Activated CD4-positive, alpha-beta memory T cell treated with anti-CD3 and anti-CD28 coated beads for 36 hours (primary cell): ENCODE measurements around the gene BID. TPM values are rescaled to one million over a fixed set of nuclear protein-coding genes. Genes with fewer than 3 reads are reported as not detected.

Experiments
- CTCF ChIA-PET: fragments of 350-600 bp; sonication (Branson Sonifier 250); formaldehyde crosslinking; loops from one replicate; lab custom pipeline; 2021; ENCODE audit warnings: antibody characterized with exemption, inconsistent platforms; lab: Charles Lee
- POLR2A ChIA-PET: fragments of 350-600 bp; sonication (Branson Sonifier 250); formaldehyde crosslinking; loops from one replicate; lab custom pipeline; 2021; ENCODE audit warnings: antibody characterized with exemption; lab: Charles Lee
- DNase-seq: peaks from one replicate; pipeline ENCODE4 v3.0.0-alpha.2; 2020
- H3K27ac Mint-ChIP-seq: one replicate; pipeline ENCODE4 v1.8.0; 2021; ENCODE audit warnings: mixed read lengths
- H3K27me3 Mint-ChIP-seq: one replicate; pipeline ENCODE4 v1.8.0; 2021; ENCODE audit warnings: mixed read lengths
- H3K36me3 Mint-ChIP-seq: one replicate; pipeline ENCODE4 v1.8.0; 2021; ENCODE audit warnings: mixed read lengths
- H3K4me1 Mint-ChIP-seq: one replicate; pipeline ENCODE4 v1.8.0; 2021; ENCODE audit warnings: low read depth, mixed read lengths
- H3K4me3 Mint-ChIP-seq: one replicate; pipeline ENCODE4 v1.8.0; 2021; ENCODE audit warnings: mild to moderate bottlenecking, mixed read lengths
- H3K9me3 Mint-ChIP-seq: one replicate; pipeline ENCODE4 v1.8.0; 2021; ENCODE audit warnings: mixed read lengths
- intact Hi-C: fragments of 100-400 bp; cut with micrococcal nuclease; formaldehyde crosslinking; loops from one replicate; pipeline ENCODE4 v1.15.1; 2023
- total RNA-seq, 2 experiments: library from RNA; stranded (reverse); gene quantifications; one replicate each; pipeline ENCODE4 v1.2.3, GENCODE V29; 2021

Gene BID
- total RNA-seq, 2 experiments from 2014 or later = 22.3 to 24.7 TPM

DNA sequence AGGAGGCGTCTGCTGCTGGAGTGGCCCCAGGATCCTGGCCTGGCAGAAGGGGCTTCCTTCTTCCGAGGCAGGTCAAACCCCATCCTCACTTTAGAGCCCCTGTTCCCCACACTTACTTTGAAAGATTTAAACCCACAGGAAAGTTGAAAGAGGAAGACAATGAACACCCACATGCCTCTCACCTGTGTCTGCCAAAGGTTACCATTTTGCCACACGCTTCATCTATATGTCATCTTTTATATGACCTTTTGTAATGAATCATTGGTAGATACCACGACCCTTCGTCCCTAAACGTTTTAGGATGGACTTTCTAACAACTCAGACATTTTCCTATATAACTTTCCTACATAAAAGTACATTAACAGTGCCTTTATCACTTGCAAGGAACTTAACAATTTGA is 39.8 kb upstream of the BID start:
- no peak for DNase-seq
- Mint-ChIP-seq H3K27ac (no peak overlapping the region), H3K36me3 (peaks cover 8% of the 10 kb centered on the region), H3K27me3 (no peaks in the 10 kb centered on the region), H3K9me3 (no peaks in the 10 kb centered on the region), H3K4me1 (no peaks in the 10 kb centered on the region), H3K4me3 (no peak overlapping the region)
- ChIA-PET POLR2A (interaction anchor here (0.6 kb wide), 1 partner anchor 59 kb away, joined by 3 read pairs; no protein-coding TSS in a partner anchor), CTCF (no interaction called here)
- intact Hi-C loops = no loop called here

DNA sequence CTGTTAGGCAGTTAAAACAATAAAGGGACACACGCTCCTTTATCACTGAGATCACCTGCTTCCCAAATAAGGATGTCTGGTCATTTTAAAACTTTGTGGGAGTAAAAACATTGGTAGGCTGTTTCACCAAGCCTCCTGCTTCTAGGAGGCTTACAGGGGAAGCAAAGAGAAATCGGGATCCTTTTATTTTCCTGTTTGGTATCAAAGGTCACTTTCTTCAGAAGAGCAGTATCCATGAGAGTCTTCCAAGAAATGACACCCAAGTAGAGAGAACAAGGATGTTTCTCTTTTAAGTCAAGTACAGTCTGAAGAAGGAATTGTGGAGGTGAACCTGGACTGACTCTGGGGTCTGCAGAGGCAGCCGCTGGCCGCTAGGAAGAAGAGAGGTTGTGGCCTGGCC is 36.9 kb upstream of the BID start:
- POLR2A ChIA-PET = no interaction called here
- no peaks in the 10 kb centered on the region for H3K27me3 Mint-ChIP-seq
- no peak overlapping the region for H3K4me3 Mint-ChIP-seq

DNA sequence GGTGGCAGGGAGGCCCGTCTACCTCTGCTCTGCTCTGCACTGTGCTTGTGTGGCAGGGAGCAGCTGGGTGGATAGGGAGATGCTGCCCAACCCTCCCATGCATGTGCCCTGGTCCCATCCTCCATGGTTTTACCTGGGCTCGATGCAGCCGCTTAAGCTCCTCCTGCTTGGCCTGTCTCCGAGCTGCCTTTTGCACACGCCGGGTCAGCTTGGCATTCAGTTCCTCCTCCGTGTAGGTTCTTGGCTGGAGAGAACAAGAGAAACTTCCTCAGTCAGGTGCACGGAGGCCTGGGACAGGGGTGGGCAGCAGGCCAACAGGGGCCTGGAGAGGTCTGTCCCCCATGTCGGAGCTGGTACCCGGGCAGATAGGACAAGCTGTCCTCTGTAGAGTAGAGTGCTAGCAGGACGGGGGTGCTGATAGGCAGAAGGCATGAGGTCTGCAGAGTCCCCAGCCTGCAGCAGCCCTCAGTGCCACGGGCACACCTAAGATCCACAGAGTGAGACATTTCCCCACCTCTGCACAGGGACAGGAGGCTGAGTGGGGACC is 36.4 kb upstream of the BID start:
- Mint-ChIP-seq H3K4me3 (no peak overlapping the region), H3K36me3 (peaks cover 20% of the 10 kb centered on the region), H3K27ac (no peak overlapping the region), H3K9me3 (no peaks in the 10 kb centered on the region), H3K27me3 (no peaks in the 10 kb centered on the region), H3K4me1 (no peaks in the 10 kb centered on the region)
- no peak for DNase-seq
- intact Hi-C loops = no loop called here
- ChIA-PET POLR2A (no interaction called here), CTCF (interaction anchor here (1.1 to 2.1 kb wide), 2 partner anchors 20 to 26 kb away, joined by 3 to 8 read pairs; no protein-coding TSS in a partner anchor)

More for the DNA sequence above, 36.9 kb upstream of the BID start:
- no peaks in the 10 kb centered on the region for H3K9me3 Mint-ChIP-seq
- peaks cover 18% of the 10 kb centered on the region for H3K36me3 Mint-ChIP-seq
- no peaks in the 10 kb centered on the region for H3K4me1 Mint-ChIP-seq
- CTCF ChIA-PET = interaction anchor here (2.1 kb wide), 1 partner anchor 19 kb away, joined by 8 read pairs; no protein-coding TSS in a partner anchor
- no peak for DNase-seq
- intact Hi-C loops = no loop called here
- no peak overlapping the region for H3K27ac Mint-ChIP-seq

DNA sequence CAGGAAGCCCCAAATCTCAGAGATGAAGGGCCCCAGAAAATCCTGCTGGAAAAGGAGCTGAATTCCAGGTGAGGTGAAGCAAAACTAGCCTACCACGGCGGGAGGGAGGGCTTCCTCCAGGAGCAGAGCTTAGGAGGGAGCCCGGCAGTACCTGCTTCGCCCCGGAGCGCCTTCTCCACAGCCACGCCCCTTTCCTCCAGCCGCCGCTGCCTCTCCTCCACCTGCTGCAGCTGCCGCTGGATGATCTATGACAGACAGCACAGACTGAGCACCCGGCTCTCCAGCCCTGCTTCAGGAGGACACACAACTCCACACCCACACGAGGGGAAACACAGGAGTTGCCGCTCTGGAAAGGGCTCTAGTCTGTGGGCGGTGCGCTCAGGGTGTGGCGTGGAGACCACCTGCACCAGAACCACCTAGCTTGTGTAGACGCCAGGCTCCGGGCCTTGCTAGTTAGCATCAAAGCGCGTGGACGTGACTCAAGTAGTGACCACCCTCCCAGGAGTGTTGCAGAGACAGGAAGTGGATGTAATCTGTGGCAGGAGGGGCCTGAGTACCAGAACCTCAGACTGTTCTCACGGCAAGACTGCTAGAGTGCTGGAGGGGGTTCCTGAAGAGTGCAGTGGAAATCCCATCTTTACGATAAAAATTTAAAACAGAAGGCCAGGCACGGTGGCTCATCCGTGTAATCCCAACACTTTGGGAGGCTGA is 34.6 kb upstream of the BID start:
- ChIA-PET POLR2A (interaction anchor here (0.7 kb wide), 1 partner anchor 21 kb away, joined by 3 read pairs; no protein-coding TSS in a partner anchor), CTCF (interaction anchor here (2.1 kb wide), 1 partner anchor 21 kb away, joined by 8 read pairs; no protein-coding TSS in a partner anchor)
- no peak for DNase-seq
- H3K36me3 Mint-ChIP-seq = peaks cover 19% of the 10 kb centered on the region
- H3K27ac Mint-ChIP-seq = no peak overlapping the region
- no peaks in the 10 kb centered on the region for H3K4me1 Mint-ChIP-seq
- intact Hi-C loops = no loop called here
- H3K9me3 Mint-ChIP-seq = no peaks in the 10 kb centered on the region
- no peak overlapping the region for H3K4me3 Mint-ChIP-seq
- no peaks in the 10 kb centered on the region for H3K27me3 Mint-ChIP-seq

DNA sequence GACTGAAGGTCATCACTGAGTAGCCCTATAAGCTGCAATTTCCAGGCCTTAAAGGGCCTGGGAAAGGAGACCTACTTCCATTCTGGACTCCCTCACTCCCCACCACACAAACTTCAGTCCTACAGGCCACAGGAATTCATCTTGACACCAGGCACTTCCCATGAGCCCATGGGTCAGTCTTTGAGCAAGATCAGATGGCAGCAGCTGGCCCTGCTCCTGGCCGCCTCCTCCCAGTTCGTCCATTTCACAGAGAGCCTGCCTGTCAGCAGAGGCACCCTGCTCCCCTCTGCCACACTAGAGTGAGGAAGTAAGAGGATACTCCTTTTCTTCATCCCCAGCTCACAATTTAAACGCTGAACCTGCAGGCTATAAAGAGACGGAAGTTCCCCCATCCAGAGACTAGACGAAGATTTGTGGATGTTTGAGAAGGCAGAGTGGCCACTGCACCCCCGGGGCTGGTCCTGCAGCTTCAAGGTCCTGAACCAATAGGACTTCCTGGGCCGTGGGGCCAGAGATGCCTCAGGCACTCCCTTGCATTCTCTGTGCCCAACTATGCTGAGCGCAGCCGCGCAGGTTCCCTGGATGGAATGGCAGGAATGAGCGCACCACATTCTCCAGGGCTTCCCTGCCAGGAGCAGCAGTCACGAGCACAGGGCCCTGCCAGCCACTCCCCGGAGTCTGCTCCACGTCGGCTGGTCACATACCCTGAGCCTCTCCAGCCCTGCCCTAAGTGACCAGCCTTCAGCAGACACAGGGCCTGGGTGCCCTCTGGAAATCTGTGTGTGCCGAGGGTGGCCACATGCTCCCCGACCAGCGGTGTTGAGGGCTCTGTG is 33.5 kb upstream of the BID start:
- peaks cover 17% of the 10 kb centered on the region for H3K36me3 Mint-ChIP-seq
- POLR2A ChIA-PET = no interaction called here

DNA sequence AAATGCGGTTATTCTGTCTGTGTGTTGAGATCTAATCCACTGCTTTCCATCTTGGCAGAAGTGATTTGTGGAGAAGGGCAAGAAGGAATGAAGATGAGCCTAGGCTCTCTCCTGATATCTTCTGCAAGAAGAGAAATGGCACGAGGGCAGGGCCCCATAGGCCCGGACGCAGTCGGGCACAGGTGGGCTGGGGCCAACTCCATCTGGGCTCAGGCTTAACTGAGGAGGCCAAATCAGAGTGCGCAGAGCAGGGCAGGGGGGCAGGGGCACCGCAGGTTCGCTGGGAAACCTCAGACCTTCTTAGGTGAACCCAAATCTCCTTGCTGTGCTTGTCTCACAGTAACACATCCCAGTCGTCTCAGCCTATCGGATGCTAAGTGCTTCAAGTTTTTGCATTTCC is 32.8 kb upstream of the BID start:
- intact Hi-C loops = no loop called here
- ChIA-PET POLR2A (no interaction called here), CTCF (interaction anchor here (0.5 kb wide), 1 partner anchor 299 kb away, joined by 3 read pairs; no protein-coding TSS in a partner anchor)
- Mint-ChIP-seq H3K4me3 (no peak overlapping the region), H3K9me3 (no peaks in the 10 kb centered on the region), H3K36me3 (peaks cover 17% of the 10 kb centered on the region), H3K4me1 (no peaks in the 10 kb centered on the region), H3K27ac (no peak overlapping the region), H3K27me3 (no peaks in the 10 kb centered on the region)
- no peak for DNase-seq

More for the DNA sequence above, 33.5 kb upstream of the BID start:
- intact Hi-C loops = no loop called here
- Mint-ChIP-seq H3K4me1 (no peaks in the 10 kb centered on the region), H3K27me3 (no peaks in the 10 kb centered on the region), H3K27ac (no peak overlapping the region), H3K4me3 (no peak overlapping the region), H3K9me3 (no peaks in the 10 kb centered on the region)
- DNase-seq = no peak
- CTCF ChIA-PET = no interaction called here

DNA sequence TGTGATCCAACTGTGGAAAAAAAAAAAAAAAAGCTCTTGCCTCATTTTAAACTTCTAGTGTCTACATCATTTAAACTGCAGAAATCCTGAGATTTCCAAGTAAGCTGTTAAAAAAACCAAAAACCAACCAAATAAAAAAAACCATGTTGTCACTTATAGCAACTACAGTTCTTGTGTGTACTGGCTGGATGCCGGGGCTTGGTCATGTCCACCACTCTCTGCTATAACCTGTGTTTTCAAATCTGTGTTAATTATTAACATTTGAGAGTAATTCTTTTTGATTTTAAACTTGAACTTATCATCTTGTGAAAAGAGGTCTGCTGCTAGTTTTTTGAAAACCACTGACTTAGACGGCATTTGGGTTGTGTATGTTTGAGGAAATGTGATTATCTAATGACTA is 32.2 kb upstream of the BID start:
- ChIA-PET POLR2A (interaction anchor here (0.6 kb wide), 1 partner anchor 38 kb away, joined by 4 read pairs; no protein-coding TSS in a partner anchor), CTCF (interaction anchor here (1.4 kb wide), 1 partner anchor 20 kb away, joined by 4 read pairs; no protein-coding TSS in a partner anchor)
- Mint-ChIP-seq H3K4me1 (no peaks in the 10 kb centered on the region), H3K4me3 (no peak overlapping the region), H3K27ac (no peak overlapping the region), H3K9me3 (no peaks in the 10 kb centered on the region), H3K27me3 (no peaks in the 10 kb centered on the region), H3K36me3 (peaks cover 17% of the 10 kb centered on the region)
- no peak for DNase-seq
- intact Hi-C loops = no loop called here

DNA sequence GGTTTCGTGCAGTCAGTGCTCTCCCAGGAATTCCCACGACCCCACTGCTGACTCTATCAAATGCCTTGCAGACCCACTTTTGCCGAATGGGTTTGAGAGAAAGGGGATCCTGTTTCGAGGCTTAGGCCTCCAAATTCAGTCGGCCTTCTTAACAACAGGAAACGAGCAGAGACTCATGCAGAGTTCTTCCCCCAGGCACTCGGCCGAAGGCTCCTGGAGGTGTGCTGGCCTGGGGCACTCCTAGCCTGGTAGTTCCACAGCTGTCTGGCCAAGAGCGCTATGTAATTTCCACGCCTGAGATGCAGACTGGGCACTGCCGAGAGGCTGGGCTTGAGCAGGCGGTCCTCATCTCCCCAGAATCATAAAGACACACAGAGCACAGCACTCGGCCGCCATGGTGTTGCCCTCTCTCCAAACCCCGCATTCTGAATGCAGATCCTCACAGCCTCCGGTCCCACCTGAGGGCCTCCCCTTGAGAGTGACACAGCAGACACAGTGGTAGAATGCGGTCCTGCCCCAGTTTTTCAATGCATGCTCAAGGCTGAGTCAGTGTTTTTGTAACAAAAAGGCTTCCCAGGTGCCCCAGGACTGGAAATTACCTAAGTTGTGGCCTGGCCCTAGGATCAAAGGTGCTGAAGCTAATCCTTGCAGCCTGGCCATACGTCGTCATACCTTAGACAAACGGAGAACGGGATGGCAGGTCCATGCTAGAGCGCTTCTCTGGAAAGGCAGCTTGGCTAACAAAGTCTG is 30.2 kb upstream of the BID start:
- Mint-ChIP-seq H3K36me3 (peaks cover 13% of the 10 kb centered on the region), H3K27ac (no peak overlapping the region), H3K9me3 (no peaks in the 10 kb centered on the region), H3K27me3 (no peaks in the 10 kb centered on the region), H3K4me3 (no peak overlapping the region), H3K4me1 (no peaks in the 10 kb centered on the region)
- ChIA-PET CTCF (no interaction called here), POLR2A (no interaction called here)
- intact Hi-C loops = no loop called here
- no peak for DNase-seq

DNA sequence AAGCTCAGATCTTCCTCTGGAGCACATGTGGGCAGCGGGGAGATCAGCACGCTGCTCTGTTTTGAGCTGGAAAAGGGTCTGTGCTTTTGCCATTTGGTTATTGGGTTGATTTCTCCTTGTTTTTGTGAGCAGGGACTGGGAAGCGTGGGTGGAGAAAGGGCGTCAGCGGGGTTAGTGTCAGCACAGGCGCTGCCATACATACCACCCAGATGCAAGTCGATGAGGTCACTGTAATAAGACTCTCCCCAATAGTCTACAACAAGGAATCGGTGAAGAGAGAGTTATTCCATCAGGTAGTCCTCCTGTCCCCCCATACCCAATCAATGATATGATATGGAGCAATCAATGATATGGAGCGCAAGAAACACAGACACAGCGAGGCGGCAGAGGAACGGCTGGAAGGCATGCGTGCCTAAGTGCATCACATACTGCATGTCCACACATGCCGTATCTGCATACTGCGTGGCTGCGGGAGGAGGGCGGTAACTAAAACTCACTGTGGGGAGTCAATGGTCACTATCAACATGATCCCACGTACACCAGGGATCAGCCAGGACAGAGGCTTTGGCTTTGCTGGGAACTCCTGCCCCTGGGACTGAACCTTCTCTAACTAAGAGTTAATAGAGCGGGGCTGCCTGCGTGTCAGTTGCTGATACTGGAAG is 29.5 kb upstream of the BID start:
- POLR2A ChIA-PET = no interaction called here

DNA sequence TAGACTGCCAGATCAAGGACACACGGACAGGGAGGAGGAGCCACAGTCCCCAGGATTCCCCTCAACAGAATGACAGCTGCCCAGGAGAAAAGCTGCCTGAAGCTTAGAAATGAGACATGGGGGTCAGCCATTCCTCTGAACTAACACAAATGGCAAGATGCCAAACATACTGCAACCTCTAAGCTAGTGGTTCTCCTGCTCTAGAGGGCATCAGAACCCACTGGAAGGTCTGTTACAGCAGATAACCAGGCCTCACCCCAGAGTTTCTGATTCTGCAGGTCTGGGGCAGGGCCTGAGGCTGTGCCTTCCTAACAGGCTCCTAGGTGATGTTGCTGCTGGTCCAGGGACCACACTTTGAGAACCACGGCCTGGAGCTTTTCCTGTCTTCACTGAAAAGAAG is 28.6 kb upstream of the BID start:
- no peak overlapping the region for H3K4me3 Mint-ChIP-seq

More for the DNA sequence above, 29.5 kb upstream of the BID start:
- Mint-ChIP-seq H3K4me3 (no peak overlapping the region), H3K36me3 (peaks cover 13% of the 10 kb centered on the region), H3K27ac (no peak overlapping the region), H3K9me3 (no peaks in the 10 kb centered on the region), H3K4me1 (no peaks in the 10 kb centered on the region), H3K27me3 (no peaks in the 10 kb centered on the region)
- no peak for DNase-seq
- intact Hi-C loops = no loop called here
- CTCF ChIA-PET = no interaction called here

DNA sequence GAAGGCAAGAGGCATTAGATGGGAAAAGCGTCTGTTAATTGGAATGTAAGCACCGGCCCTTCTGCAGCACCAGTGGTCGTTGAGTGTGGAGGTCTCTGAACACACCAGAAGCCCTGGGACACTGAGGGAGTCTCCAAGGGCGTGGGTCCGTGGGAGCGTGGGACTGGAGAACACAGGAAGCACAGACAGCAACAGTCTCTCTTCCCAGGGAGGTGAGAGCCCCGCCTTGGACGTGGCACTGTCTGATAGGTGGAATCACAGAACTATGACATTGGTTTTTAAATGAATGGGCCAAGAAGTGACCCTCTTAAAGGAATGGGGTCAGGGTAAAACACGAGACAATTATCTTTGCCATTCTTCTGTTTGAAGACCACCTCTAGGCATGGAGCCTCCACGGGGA is 28.1 kb upstream of the BID start:
- CTCF ChIA-PET = no interaction called here
- no peaks in the 10 kb centered on the region for H3K27me3 Mint-ChIP-seq
- H3K4me1 Mint-ChIP-seq = peaks cover 3% of the 10 kb centered on the region
- H3K9me3 Mint-ChIP-seq = no peaks in the 10 kb centered on the region
- H3K27ac Mint-ChIP-seq = no peak overlapping the region
- H3K36me3 Mint-ChIP-seq = peaks cover 9% of the 10 kb centered on the region
- POLR2A ChIA-PET = no interaction called here
- H3K4me3 Mint-ChIP-seq = no peak overlapping the region
- DNase-seq = no peak
- intact Hi-C loops = no loop called here

More for the DNA sequence above, 28.6 kb upstream of the BID start:
- peaks cover 3% of the 10 kb centered on the region for H3K4me1 Mint-ChIP-seq
- H3K36me3 Mint-ChIP-seq = peaks cover 13% of the 10 kb centered on the region
- no peaks in the 10 kb centered on the region for H3K9me3 Mint-ChIP-seq
- ChIA-PET CTCF (no interaction called here), POLR2A (no interaction called here)
- DNase-seq = no peak
- H3K27ac Mint-ChIP-seq = no peak overlapping the region
- intact Hi-C loops = no loop called here
- H3K27me3 Mint-ChIP-seq = no peaks in the 10 kb centered on the region
